HK-2 (cell line): Measurements from ENCODE around the gene SLC25A41.
"Not testable (repeated sequence)": the region's sequence is repeated elsewhere in the genome, so short reads cannot be mapped to it uniquely, and the experiment has no call there.

Experiments used
- DNase-seq: peaks from one replicate; pipeline ENCODE4 v3.0.0-alpha.2; 2018; ENCODE audit not compliant: unreplicated experiment

Gene SLC25A41

GRCh38 chr19:6428692-6429418, 4.7 kb downstream of the SLC25A41 start:
- not testable (repeated sequence) for DNase-seq

- DNase-seq, result no peak
Observed at GRCh38 chr19:6427131-6427530, 6.4 kb downstream of the SLC25A41 start.

GRCh38 chr19:6425732-6426620, 7.6 kb downstream of the SLC25A41 start:
- peak; percentile 66 for DNase-seq

- peak; percentile 100 for DNase-seq
Observed at GRCh38 chr19:6424939-6425731, 8.4 kb downstream of the SLC25A41 start.

GRCh38 chr19:6424195-6424938, 9.2 kb downstream of the SLC25A41 start, which contains the start of gene KHSRP:
TSS of gene KHSRP (minus strand) at chr19:6424811. CDS start at chr19:6424701, 110 bp downstream.
- no peak for DNase-seq

GRCh38 chr19:6423499-6424194, 9.9 kb downstream of the SLC25A41 start:
- DNase-seq, result peak; percentile 41

- no peak for DNase-seq
Observed at GRCh38 chr19:6421075-6422014, 12.2 kb downstream of the SLC25A41 start.

- DNase-seq, result no peak
Observed at GRCh38 chr19:6418562-6418932, 15.0 kb downstream of the SLC25A41 start.

GRCh38 chr19:6417713-6418561, 15.6 kb downstream of the SLC25A41 start:
- no peak for DNase-seq

GRCh38 chr19:6416658-6417405, 16.7 kb downstream of the SLC25A41 start:
- DNase-seq, result no peak

GRCh38 chr19:6415591-6416190, 17.9 kb downstream of the SLC25A41 start:
- DNase-seq, result no peak

GRCh38 chr19:6414793-6415590, 18.6 kb downstream of the SLC25A41 start:
- no peak for DNase-seq

- DNase-seq, result no peak
Observed at GRCh38 chr19:6413721-6414643, 19.6 kb downstream of the SLC25A41 start.

GRCh38 chr19:6413291-6413690, 20.3 kb downstream of the SLC25A41 start:
- DNase-seq, result no peak

GRCh38 chr19:6412447-6413091, 21.0 kb downstream of the SLC25A41 start:
- DNase-seq, result peak; percentile 57
